DND-41 (cell line): ENCODE results near the gene ARNT2.

ENCODE experiments used
- EZH2 ChIP-seq: IDR thresholded peaks from 3 replicates; pipeline ENCODE4 v1.6.1; 2012; ENCODE audit warnings: borderline replicate concordance, low read depth, mild to moderate bottlenecking, moderate library complexity, low read length, inconsistent platforms; ENCODE audit not compliant: severe bottlenecking
- TF ChIP-seq, protein P1 (sequence below): IDR thresholded peaks from 2 replicates; pipeline ENCODE4 v1.5.1; 2012; ENCODE audit warnings: borderline replicate concordance, low read length, moderate library complexity, mild to moderate bottlenecking; ENCODE audit not compliant: poor library complexity, severe bottlenecking; ENCODE audit errors: extremely low read depth

DNA sequence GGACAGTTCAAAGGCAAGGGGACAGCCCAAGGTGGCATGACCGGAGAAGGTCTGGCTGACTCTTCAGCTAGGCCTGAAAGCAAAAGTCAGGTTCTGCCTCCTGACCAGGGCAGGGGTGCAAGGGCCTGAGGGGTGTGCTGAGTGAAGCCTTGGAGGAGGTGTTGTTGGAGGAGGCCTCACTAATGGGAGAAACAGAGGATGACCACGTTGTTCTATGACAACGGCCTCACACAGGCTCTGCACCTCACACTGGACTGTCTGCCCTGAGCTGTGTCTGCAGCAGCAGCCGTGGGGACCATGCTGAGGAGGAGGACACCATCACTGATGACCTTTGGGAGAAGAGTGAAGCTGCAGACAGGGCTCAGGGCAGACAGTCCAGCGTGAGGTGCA lies 174.0 kb downstream of the ARNT2 start:
- TF ChIP-seq, protein P1, sequence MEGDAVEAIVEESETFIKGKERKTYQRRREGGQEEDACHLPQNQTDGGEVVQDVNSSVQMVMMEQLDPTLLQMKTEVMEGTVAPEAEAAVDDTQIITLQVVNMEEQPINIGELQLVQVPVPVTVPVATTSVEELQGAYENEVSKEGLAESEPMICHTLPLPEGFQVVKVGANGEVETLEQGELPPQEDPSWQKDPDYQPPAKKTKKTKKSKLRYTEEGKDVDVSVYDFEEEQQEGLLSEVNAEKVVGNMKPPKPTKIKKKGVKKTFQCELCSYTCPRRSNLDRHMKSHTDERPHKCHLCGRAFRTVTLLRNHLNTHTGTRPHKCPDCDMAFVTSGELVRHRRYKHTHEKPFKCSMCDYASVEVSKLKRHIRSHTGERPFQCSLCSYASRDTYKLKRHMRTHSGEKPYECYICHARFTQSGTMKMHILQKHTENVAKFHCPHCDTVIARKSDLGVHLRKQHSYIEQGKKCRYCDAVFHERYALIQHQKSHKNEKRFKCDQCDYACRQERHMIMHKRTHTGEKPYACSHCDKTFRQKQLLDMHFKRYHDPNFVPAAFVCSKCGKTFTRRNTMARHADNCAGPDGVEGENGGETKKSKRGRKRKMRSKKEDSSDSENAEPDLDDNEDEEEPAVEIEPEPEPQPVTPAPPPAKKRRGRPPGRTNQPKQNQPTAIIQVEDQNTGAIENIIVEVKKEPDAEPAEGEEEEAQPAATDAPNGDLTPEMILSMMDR = no peak
- no peak for TF ChIP-seq EZH2
